ENCODE data around the gene ITGAD.

ITGAD gene

DNA sequence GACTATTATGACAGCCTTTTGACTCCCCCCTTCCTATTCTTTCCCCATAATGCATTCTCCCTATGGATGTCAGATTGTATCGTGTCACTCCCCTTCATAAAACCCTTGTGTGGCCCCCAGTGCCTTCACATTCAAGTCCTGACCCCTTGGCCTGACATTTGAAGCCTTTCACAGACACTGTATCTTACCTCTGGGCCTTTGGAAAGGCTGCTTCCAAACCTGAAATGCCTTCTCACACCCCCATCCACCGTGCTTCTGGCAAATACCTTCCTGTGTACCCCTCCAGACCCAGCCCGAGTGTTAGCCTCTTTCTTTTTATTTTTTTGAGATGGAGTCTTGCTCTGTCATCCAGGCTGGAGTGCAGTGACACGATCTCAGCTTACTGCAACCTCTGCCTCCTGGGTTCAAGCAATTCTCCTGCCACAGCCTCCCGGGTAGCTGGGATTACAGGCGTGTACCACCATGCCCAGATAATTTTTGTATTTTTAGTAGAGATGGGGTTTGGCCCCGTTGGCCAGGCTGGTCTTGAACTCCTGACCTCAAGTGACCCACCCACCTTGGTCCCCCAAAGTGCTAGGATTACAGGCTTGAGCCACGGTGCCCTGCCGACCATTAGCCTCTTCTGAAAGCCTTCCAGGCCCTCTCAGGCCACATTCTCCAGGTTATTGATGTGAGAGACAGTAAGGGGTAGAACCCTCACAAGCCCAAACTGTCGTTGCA lies 68.2 kb downstream of the ITGAD start:
- DNase-seq = no peak

DNA sequence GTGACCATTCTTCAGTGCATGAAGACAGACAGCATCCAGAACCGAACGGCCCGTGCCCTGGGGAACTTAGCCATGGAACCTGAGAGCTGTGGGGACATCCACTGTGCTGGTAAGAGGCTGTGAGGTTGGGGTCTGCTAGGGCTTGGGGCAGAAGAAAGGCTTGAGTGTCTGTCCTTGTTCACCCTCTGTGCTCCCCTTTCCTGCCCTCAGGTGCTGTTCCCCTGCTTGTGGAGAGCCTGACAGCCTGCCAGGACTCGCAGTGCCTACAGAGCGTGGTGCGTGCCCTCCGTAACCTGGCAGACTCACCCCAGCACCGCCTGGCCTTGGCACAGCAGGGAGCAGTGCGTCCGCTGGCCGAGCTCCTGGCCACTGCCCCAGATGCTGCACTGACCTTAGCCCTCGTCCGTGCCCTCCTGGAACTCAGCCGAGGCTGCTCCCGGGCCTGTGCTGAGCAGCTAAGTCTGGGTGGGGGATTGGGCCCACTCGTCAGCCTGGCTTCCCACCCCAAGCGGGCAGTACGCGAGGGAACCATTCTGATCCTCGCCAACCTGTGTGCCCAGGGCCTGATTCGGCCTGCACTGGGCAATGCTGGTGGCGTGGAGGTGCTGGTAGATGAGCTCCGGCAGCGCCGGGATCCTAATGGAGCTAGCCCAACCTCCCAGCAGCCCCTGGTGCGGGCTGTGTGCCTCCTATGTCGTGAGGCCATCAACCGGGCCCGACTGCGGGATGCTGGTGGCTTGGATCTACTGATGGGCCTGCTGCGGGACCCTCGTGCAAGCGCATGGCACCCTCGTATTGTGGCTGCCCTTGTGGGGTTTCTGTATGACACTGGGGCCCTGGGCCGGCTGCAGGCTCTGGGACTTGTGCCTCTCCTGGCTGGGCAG lies 69.0 kb downstream of the ITGAD start:
- DNase-seq = no peak

DNA sequence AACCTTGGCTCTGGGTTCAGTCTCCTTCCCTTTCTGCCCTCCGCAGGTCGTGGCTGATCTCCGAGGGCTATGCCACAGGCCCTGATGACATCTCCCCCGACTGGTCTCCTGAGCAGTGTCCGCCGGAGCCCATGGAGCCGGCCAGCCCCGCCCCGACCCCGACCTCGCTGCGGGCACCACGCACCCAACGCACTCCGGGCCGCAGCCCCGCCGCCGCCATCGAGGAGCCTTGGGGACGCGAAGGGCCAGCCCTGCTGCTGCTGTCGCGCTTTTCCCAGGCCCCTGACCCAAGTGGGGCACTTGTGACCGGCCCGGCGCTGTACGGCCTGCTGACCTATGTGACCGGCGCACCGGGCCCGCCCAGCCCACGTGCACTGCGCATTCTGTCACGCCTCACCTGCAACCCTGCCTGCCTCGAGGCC lies 71.2 kb downstream of the ITGAD start:
- no peak for DNase-seq

DNA sequence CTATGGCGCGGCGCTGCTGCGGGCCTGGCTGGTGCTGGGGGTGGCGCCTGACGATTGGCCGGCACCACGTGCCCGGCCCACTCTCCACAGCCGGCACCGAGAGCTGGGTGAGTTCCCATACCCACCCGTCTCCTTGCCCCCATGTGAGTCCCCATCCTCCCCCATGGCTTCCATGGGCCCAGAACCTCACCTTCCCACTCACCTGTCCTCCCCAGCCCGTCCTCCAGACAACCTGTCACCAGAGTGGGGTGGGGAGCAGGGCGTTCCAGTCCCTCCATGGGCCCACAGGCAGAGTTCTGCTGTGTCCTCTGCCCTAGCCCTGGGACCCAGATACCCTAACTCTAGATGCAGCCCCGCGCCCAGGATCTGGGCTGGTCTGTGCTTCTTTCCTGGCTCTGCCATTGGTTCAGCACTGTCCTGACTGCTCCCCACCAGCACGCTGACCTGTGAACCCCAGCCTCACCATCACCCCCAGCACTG lies 71.7 kb downstream of the ITGAD start:
- DNase-seq = no peak

DNA sequence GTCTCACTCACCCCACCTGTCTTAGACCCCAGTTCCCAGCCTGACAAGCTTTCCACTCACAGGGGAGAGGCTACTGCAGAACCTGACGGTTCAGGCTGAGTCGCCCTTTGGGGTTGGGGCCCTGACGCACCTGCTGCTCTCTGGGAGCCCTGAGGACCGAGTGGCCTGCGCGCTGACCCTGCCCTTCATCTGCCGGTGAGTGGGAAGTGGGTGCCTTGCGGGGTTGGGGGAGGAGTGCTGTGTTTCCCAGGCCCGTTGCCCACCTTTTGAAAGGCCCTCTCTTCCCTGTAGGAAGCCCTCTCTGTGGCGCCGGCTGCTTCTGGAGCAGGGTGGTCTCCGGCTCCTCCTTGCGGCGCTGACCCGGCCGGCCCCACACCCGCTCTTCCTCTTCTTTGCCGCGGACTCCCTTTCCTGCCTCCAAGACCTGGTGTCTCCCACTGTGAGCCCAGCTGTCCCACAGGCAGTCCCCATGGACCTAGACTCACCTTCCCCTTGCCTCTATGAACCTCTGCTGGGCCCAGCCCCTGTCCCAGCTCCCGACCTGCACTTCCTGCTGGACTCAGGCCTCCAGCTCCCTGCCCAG lies 72.7 kb downstream of the ITGAD start:
- DNase-seq = no peak

GRCh38 chr16:31466381-31466841 lies 73.3 kb downstream of the ITGAD start:
- DNase-seq = no peak

- DNase-seq = no peak
Measured at GRCh38 chr16:31467151-31467773, 74.1 kb downstream of the ITGAD start.

DNA sequence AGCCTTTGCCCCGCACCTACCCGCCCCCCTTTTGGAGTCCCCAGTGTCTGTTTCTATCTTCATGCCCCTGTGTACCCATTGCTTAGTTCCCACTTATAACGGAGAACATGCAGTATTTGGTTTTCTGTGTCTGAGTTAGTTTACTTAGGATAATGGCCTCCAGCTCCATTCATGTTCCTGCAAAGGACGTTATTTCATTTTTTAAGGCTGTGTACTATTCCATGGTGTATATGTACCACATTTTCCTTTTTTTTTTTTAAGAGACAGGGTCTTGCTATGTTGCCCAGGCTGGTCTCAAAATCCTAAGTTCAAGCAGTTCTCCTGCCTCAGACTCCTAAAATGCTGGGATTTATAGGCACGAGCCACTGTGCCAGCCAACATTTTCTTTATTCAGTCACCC lies 74.7 kb downstream of the ITGAD start:
- DNase-seq = no peak

DNA sequence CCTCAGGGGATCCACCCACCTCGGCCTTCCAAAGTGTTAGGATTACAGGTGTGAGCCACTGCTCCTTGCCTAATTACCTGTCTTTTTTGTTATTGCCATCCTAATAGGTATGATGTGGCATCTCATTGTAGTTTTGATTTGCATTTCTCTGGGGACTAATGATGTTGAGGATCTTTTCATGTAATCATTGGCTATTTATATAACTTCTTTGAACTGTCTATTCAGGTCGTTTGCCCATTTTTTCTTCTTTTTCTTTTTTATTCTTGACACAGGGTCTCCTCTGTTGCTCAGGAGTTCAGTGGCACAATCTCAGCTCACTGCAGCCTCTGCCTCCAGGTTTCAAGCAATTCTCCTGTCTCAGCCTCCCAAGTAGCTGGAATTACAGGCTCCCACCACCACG lies 77.5 kb downstream of the ITGAD start:
- DNase-seq = no peak

DNA sequence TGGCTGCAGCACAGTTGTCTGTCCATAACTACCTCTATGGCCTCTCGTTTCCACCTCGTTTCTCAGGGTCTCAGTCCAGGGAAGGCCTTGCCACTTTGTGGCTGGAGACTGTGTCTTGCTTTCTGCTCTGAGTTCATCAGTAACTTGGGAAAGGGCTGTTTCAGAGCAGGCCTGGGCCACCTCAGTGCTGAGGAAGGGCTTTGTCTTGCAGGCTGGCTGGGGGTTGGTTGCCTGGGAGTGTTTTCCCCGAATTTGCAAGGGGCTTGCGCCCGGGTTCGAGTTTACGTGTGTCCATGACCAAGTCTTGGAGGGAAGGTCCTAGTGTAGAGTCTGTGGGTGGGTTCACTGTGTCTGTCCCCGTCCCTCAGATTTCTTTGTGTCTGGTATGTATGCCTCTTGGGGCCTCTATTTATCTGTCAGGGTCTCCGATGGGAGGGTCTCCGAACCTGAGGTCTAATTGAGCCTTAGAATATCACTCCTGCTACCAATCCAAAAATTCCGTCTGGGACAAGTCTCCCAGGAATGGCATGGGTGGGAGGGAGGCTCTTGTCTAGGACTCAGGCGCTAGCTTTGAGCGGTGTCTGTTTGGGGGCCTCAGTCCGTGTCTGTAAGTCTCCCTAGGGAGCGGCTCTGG lies 78.2 kb downstream of the ITGAD start:
- DNase-seq = no peak

DNA sequence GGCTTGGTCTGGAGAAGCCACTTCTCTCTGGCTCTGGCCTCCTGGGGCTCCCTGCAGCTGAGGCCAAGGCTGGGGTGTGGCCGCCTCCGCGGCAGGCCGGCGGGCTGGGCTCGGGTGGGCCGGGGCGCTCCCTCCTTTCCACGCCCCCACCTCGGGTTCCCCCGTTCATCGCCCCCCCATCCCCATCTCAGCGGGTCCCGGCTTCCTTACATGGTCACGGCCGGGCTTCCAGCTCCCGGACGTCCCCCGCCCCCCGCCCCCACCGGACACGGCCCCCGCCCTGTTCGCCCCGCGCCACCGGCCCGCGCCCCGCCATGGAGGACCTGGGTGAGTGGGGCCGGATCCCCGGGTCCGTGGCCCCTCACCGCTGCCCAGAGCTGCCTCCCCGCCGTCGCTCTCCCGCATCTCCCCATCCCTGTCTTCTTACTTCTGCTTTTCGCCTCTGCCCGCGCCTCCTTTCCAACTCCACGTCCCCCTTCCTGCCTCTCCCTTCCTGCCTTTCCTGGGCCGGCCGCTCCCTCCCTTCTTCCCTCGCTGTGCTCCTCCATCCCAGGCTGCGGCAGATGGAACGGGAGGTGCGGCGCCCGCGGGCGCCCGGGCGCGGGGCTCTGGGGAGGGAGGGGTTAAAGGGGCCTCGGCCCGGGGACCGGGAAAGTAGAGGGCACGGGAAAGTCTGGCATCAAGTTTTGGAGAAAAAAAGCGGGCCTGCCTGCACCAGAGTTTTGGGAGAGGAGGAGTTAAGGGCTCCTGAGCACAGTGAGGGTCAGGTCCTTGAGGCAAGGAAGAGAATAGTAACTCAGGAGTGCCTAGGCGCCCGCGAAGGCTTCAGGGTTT lies 79.0 kb downstream of the ITGAD start, which contains the start of gene TGFB1I1:
Gene TGFB1I1, plus strand, starts transcription at position 278 of the 834 bp plus-strand sequence. Its CDS starts 37 bp downstream, at position 315.
- DNase-seq = no peak

DNA sequence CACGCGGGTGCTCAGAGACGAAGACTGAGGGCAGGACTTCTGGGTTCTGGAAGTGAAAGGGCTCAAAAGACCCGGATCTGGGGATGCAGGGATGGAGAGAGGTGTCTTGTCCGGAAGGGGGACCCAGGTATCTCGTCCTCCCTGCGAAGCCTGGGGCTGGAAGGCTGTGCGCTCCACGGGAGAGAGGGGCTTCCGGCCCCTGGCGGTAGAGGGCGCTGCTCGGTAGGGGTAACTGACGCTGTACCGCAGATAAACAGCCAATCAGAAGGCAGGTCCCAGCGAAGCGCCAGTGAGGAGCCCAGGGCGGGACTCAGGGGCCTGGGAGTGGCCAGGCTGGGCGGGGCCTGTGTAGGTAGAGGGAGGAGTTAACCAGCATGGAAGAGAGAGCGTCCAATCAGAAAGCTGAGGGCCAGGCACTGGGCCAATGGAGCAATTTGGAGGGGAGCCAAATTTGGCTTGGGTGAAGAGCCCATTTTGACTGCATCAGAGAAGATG lies 79.6 kb downstream of the ITGAD start:
- no peak for DNase-seq

- DNase-seq = no peak
Measured at GRCh38 chr16:31473264-31473984, 80.3 kb downstream of the ITGAD start.

GRCh38 chr16:31474173-31474714 lies 81.1 kb downstream of the ITGAD start:
- no peak for DNase-seq

GRCh38 chr16:31474773-31475738 lies 81.9 kb downstream of the ITGAD start:
- DNase-seq = no peak

DNA sequence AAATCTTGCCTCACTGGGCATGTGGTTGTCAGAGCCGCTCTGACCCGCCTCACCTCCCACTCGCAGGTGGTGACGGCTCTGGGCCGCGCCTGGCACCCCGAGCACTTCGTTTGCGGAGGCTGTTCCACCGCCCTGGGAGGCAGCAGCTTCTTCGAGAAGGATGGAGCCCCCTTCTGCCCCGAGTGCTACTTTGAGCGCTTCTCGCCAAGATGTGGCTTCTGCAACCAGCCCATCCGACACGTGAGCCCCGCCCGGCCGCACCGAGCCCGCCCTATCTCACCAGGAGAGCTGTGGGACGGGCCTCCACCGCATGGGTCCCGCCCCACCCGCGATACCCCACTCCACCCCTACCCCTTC lies 82.8 kb downstream of the ITGAD start:
- no peak for DNase-seq

Measured in NCI-H187 treated with DMSO at 0.1 percent for 48 hours (cell line).